Astrocyte of the spinal cord (primary cell): ENCODE measurements around the gene HAPSTR1.

Experiments used
- DNase-seq: peaks from one replicate; pipeline ENCODE4 v3.0.0; 2011; ENCODE audit warnings: low read depth, low spot score
- H3K4me3 ChIP-seq: 2 replicates; pipeline ENCODE4 v1.5.1; 2011; ENCODE audit warnings: low read depth, mild to moderate bottlenecking, low read length, moderate library complexity
- in situ Hi-C: cut with HindIII; loops from 2 replicates; pipeline ENCODE4 v1.10.0; 2017; ENCODE audit warnings: low sequenced_read_pairs
- TF ChIP-seq, protein P1 (sequence below): IDR thresholded peaks from 2 replicates; pipeline ENCODE4 v1.5.1; 2012; ENCODE audit warnings: low read depth, mild to moderate bottlenecking, low read length, inconsistent platforms

Gene HAPSTR1

DNA sequence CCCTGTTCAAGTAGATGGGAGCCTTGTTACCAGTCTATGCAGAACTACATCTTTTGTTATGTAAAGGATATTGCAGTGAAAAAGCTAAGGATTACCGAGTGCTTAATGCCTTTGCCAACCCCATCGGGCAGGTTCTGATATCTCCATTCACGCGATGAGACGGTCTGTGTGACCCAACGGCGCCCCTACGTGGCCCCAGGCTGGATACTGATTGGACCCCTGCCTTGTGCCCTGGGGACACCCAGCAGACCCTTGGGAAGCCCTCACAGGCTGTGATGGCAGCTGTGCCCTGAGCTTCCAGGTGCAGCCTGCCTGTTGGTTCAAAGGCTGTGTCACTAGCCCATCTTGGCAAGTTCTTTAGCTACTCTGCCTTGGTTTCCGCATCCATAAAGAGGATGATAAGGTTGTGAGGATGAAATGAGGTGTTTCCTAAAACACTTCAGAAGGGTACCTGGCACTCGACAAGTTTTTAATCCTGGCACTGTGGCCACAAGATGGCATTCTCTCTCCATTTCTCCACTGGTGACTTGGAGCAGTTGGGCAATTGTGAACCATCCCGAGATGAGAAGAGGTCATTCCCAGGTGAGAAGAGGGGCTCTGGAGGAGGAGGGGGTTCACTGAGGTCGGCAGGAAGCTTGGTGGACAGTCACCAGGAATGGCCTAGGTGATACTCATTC is 33.6 kb downstream of the HAPSTR1 start:
- H3K4me3 ChIP-seq, result no peak overlapping the region
- in situ Hi-C loops, result no loop called here
- DNase-seq, result no peak
- TF ChIP-seq, protein P1, sequence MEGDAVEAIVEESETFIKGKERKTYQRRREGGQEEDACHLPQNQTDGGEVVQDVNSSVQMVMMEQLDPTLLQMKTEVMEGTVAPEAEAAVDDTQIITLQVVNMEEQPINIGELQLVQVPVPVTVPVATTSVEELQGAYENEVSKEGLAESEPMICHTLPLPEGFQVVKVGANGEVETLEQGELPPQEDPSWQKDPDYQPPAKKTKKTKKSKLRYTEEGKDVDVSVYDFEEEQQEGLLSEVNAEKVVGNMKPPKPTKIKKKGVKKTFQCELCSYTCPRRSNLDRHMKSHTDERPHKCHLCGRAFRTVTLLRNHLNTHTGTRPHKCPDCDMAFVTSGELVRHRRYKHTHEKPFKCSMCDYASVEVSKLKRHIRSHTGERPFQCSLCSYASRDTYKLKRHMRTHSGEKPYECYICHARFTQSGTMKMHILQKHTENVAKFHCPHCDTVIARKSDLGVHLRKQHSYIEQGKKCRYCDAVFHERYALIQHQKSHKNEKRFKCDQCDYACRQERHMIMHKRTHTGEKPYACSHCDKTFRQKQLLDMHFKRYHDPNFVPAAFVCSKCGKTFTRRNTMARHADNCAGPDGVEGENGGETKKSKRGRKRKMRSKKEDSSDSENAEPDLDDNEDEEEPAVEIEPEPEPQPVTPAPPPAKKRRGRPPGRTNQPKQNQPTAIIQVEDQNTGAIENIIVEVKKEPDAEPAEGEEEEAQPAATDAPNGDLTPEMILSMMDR, result no peak

DNA sequence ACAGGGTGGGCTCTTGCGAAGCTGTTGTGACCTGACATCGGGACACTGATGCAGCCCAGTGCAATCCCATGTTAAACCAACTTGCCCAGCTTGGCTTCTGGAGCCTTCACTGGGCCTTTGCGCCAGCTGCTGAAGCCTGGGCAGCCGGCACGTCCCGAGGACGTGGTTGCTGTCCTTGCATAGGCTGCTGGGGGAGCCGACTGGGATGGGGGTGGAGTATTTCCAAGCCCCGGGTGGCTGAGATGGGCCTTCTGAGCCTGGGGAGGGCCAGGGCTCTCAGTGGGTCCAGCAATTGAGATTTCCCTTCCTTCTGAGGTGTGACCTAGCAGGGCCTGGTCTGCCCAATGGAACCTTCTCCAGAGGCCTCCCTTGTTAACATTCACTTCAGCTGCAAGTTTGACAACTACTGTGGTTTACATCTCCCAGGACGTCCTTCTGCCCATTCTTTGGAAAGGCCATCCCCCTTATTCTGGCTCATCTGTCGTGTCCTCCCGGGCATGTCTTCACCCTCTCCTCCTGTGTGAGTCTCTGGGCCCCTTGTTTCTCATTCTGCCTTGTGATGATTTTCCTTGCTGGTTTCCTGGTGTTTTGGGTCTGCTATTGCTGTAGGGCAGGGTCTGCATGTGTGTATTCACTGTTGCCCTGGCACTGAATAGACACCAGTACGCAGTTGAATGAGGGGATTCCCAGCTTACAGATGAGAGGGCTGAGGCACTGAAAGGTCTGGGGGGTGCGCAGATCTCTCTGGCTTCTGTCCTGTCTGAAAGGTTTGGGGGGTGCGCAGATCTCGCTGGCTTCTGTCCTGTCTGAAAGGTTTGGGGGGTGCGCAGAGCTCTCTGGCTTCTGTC is 34.4 kb downstream of the HAPSTR1 start:
- DNase-seq, result no peak
- TF ChIP-seq, protein P1, result no peak
- in situ Hi-C loops, result no loop called here
- no peak overlapping the region for H3K4me3 ChIP-seq

DNA sequence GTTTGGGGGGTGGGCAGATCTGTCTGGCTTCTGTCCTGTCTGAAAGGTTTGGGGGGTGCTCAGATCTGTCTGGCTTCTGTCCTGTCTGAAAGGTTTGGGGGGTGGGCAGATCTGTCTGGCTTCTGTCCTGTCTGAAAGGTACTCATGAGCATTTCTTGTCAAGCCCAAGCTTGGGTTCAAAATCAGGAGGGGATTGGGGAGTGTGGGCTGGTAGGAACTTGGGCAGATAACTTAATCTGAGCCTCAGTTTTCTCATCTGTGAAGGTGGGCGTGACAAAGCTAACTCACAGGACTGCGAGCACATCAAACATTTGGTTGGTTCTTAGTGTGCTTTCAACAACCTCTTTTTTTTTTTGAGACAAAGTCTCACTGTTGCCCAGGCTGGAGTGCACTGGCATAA is 35.2 kb downstream of the HAPSTR1 start:
- TF ChIP-seq, protein P1, result no peak
- H3K4me3 ChIP-seq, result no peak overlapping the region
- DNase-seq, result no peak
- in situ Hi-C loops, result no loop called here

DNA sequence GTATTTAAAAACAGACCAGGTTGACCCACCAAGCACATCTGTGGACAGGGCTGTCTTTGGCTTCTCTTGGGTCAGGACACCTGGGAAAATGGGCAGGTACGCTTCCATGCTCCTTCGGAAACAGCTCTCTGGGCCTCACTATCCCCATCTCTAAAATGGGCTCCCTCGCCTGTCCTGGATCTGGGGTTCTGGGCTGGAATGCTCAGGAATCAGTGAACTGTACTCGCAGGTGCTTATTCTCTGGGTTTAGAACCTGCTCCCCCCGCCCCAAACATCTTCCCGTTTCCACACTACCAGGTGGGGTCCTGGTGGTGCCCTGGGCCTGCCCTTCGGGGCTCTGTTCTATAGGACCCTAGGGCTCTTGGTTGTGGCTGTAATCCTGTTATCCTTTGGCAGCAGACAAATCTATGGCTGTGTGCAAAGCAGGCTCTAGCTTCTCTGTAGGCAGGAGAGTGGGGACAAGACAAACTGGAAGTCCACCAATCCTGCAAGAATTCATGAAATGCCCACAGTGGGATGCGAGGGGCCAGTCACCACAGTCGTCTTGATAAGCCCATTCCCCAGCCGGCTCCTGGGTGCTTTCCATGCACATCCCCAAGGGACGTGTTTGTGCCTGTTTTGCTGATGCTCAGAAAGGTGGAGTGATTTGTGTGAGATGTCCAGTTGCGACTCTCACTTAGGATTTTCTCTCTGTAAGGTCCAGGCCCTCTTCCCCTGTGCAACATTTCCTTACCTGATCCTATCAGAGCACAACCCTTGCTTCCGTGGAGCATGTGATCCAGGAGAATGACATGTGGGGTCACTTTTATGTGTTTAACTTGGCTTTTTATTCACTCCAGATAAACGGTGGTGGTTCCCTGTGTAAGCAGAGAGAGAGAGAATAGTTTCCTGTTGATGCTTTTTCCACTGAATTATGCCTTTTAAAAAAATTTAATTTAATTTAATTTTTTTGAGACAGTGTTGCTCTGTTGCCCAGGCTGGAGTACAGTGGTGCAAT is 37.2 kb downstream of the HAPSTR1 start:
- in situ Hi-C loops, result no loop called here
- no peak for DNase-seq
- TF ChIP-seq, protein P1, result no peak
- H3K4me3 ChIP-seq, result no peak overlapping the region

DNA sequence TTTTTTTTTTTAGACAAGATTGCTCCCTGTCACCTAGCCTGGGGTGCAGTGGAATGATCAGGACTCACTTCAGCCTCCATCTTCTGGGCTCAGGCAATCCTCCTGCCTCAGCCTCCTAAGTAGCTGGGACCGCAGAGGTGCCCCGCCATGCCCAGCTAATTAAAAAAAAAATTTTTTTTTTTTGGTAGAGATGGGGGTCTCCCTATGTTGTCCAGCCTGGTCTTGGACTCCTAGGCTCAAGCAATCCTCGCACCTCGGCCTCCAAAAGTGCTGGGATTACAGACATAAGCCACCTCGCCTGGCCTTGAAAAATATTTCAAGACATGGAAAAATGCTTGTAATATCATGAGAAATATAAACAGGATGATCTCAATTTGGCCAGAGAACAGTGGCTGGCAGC is 42.9 kb downstream of the HAPSTR1 start:
- no peak overlapping the region for H3K4me3 ChIP-seq
- DNase-seq, result no peak
- in situ Hi-C loops, result no loop called here
- TF ChIP-seq, protein P1, result no peak

DNA sequence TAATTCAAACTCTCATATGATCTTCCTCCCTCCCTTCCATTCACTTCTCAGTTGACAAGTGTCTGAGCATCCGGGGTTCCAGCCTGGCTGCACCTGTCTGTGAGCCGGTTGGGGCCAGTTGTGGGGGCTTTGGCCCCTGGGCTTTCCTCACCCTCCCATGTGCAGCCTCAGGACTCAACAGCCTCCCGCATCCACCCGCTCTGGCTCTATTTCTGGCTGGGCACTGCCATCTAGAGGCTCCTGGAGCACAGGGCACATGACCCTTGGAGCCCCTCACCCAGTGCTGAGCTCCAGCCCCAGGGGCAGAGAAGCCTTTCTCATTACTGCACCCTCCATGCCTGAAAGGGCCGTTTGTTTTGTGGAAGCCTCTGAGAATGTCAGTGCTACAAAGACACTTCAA is 43.3 kb downstream of the HAPSTR1 start:
- in situ Hi-C loops, result no loop called here
- no peak overlapping the region for H3K4me3 ChIP-seq
- peak; percentile 40 for DNase-seq
- TF ChIP-seq, protein P1, result peak; percentile 71
